ENCODE measurements around the gene UGT1A3. TPM values are rescaled to one million over a fixed set of nuclear protein-coding genes. Genes with fewer than 3 reads are reported as not detected.

UGT1A3 gene
- total and polyA plus RNA-seq, 8 donors: not detected

DNA sequence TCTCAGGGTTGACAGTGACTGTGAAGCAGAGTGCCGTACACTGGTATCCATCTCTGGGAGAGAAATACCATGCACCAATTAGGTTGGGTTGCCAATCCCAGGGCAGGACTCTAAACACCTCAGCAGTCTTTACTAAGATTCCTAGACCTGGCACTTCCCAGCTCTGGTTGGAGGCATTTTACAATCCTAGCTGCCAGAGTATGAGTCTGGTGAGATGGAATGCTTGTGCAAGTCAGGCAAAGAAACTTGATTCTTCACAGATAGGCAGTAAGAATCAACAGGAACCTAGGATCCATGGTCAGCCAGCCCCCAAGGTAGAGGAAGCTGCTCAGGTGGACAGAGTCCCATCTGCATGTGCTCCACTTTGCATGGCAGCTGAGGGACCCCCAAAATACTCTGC, 22.1 kb upstream of the UGT1A3 start:
- no peak for FAIRE-seq
- WGBS, 2 donors: 50 to 91% methylated on average over 1 of the region's 1 CpG
- Histone ChIP-seq H3K36me3 (no peaks in the 10 kb centered on the region), H3K4me3 (no peak overlapping the region), H3K27me3 (no peaks in the 10 kb centered on the region), H3K4me1 (peaks cover 0 to 9% (median 6%) of the 10 kb centered on the region in 3 donors), H3K27ac (no peak overlapping the region), H3K9me3 (no peaks in the 10 kb centered on the region)
- ATAC-seq: peak in 2 of 4 donors; percentile 7 to 13
- TF ChIP-seq, protein P1, sequence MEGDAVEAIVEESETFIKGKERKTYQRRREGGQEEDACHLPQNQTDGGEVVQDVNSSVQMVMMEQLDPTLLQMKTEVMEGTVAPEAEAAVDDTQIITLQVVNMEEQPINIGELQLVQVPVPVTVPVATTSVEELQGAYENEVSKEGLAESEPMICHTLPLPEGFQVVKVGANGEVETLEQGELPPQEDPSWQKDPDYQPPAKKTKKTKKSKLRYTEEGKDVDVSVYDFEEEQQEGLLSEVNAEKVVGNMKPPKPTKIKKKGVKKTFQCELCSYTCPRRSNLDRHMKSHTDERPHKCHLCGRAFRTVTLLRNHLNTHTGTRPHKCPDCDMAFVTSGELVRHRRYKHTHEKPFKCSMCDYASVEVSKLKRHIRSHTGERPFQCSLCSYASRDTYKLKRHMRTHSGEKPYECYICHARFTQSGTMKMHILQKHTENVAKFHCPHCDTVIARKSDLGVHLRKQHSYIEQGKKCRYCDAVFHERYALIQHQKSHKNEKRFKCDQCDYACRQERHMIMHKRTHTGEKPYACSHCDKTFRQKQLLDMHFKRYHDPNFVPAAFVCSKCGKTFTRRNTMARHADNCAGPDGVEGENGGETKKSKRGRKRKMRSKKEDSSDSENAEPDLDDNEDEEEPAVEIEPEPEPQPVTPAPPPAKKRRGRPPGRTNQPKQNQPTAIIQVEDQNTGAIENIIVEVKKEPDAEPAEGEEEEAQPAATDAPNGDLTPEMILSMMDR (IDR thresholded peaks at IDR 0.05): no peak
- intact Hi-C loops (cut with DNase I): no loop called here
- no peak for DNase-seq

GRCh38 chr2:233707940-233708644, 20.8 kb upstream of the UGT1A3 start:
- WGBS, 2 donors: 63 to 71% methylated on average over 10 of the region's 10 CpGs
- FAIRE-seq: no peak
- no peak for DNase-seq
- Histone ChIP-seq H3K9me3 (no peaks in the 10 kb centered on the region), H3K36me3 (no peaks in the 10 kb centered on the region), H3K27me3 (no peaks in the 10 kb centered on the region), H3K4me3 (no peak overlapping the region), H3K4me1 (peaks cover 0 to 9% (median 6%) of the 10 kb centered on the region in 3 donors), H3K27ac (no peak overlapping the region)
- no peak for ATAC-seq
- TF ChIP-seq, protein P1 (IDR thresholded peaks at IDR 0.05): no peak
- intact Hi-C loops (cut with DNase I): no loop called here

- Histone ChIP-seq H3K36me3 (no peaks in the 10 kb centered on the region), H3K27ac (no peak overlapping the region), H3K9me3 (no peaks in the 10 kb centered on the region), H3K4me1 (peaks cover 0 to 9% (median 6%) of the 10 kb centered on the region in 3 donors), H3K27me3 (no peaks in the 10 kb centered on the region), H3K4me3 (no peak overlapping the region)
- FAIRE-seq (no peak), DNase-seq (no peak), ATAC-seq (no peak)
- intact Hi-C loops (cut with DNase I): no loop called here
- TF ChIP-seq, protein P1 (IDR thresholded peaks at IDR 0.05): no peak
- 77 to 78% methylated on average over 5 of the region's 5 CpGs for WGBS, 2 donors
These were observed 19.9 kb upstream of the UGT1A3 start for GRCh38 chr2:233708942-233709341.

DNA sequence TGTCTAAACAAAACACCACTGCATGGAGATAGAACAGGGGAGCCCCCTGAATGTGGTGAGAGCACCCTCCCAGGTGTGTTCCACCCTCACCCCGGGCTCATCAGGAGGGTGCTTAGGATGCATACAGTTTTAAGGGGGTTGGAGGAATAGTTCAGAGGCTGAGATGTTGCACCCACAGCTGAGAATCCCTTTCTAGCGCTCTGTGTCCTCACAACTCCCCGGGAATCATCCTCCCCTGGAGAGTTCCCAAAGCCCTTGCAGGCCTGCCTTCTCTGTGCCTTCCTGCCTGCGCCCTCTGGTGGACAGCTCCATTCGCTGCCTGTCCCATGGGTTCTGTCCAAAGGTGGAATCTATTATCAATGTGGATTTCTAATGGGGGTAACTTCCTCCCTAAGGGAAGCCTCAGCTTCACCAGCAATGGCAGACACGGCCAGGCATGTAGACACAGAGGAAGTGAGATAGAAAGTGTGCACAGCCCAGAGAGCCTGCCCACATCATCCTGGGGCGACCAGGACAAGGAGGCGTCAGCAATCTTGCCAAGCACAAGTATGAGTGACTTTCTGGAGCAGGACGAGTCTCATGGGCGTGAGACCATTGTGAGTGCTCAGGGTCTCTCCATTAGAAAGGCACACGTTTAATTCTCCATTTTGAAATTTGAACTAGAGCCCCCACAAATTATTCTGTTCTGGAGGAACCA, 17.4 kb upstream of the UGT1A3 start:
- Histone ChIP-seq H3K27ac (no peak overlapping the region), H3K9me3 (no peaks in the 10 kb centered on the region), H3K36me3 (no peaks in the 10 kb centered on the region), H3K4me1 (no peaks in the 10 kb centered on the region), H3K4me3 (no peak overlapping the region), H3K27me3 (no peaks in the 10 kb centered on the region)
- TF ChIP-seq, protein P1 (IDR thresholded peaks at IDR 0.05): peak; percentile 78 to 87 (median 84)
- DNase-seq (peak; percentile 63 to 95 (median 82)), FAIRE-seq (no peak), ATAC-seq (peak; percentile 88 to 99 (median 98))
- 29 to 30% methylated on average over 11 of the region's 11 CpGs for WGBS, 2 donors
- intact Hi-C loops (cut with DNase I): no loop called here

Measured in pancreas (tissue), 10 donors.